Stomach (tissue), 9 donors: ENCODE data around the gene ZNF516. TPM values are rescaled to one million over a fixed set of nuclear protein-coding genes. Genes with fewer than 3 reads are reported as not detected.

ENCODE experiments used
- DNase-seq, 2 donors: peaks; one replicate each; pipeline versions ENCODE4 v3.0.0 to v3.0.0-alpha.2; 2013 to 2019
- H3K27ac ChIP-seq, 5 donors: fragments of 200-600 bp in 4 of 5; sonication (generic) in 4 of 5; one replicate each; pipeline ENCODE4 v1.5.1; 2013 to 2019; ENCODE audit warnings: mild to moderate bottlenecking in 1 of 5, moderate library complexity in 1 of 5
- H3K27me3 ChIP-seq, 3 donors: fragments of 200-600 bp; sonication (generic); one replicate each; pipeline ENCODE4 v1.5.1; 2017 to 2019; ENCODE audit warnings: mixed run types in 1 of 3
- H3K36me3 ChIP-seq, 4 donors: fragments of 200-600 bp; sonication (generic); 1 replicate in 3 of 4; 2 replicates in 1 of 4; pipeline ENCODE4 v1.5.1; 2016 to 2019
- H3K4me1 ChIP-seq, 4 donors: fragments of 200-600 bp; sonication (generic); one replicate each; pipeline ENCODE4 v1.5.1; 2016 to 2019
- H3K4me3 ChIP-seq, 4 donors: fragments of 200-600 bp; sonication (generic) in 3 of 4; one replicate each; pipeline ENCODE4 v1.5.1; 2016 to 2019; ENCODE audit warnings: mild to moderate bottlenecking in 1 of 4
- H3K9me3 ChIP-seq, 4 donors: fragments of 200-600 bp; sonication (generic); one replicate each; pipeline ENCODE4 v1.5.1; 2016 to 2019
- CTCF ChIP-seq, 7 experiments: fragments of 450-650 bp in 4 of 7; fragments of 200-600 bp in 3 of 7; sonication (generic) in 3 of 7; IDR thresholded peaks; one replicate each; pipeline ENCODE4 v1.5.1; 2016 to 2019; ENCODE audit warnings: antibody characterized with exemption in 7 of 7, control low read depth in 2 of 7, mild to moderate bottlenecking in 1 of 7
- EP300 ChIP-seq: sonication (generic); formaldehyde crosslinking; IDR thresholded peaks from one replicate; pipeline ENCODE4 v1.6.1; 2017; ENCODE audit warnings: antibody characterized with exemption
- POLR2A ChIP-seq, 4 donors: fragments of 450-650 bp; IDR thresholded peaks; one replicate each; pipeline ENCODE4 v1.6.1; 2016; ENCODE audit warnings: antibody characterized with exemption in 4 of 4, control low read depth in 2 of 4, mild to moderate bottlenecking in 1 of 4, moderate library complexity in 1 of 4
- POLR2AphosphoS5 ChIP-seq, 3 donors: sonication (generic); formaldehyde crosslinking; IDR thresholded peaks; one replicate each; pipeline ENCODE4 v1.6.1; 2016; ENCODE audit warnings: antibody characterized with exemption in 3 of 3
- WGBS, 5 donors: extraction: QIAGEN DNeasy Blood & Tissue Kit in 3 of 5; methylation state at CpG; one replicate each; pipeline versions ENCODE4 v1.1.5 to v1.1.7; 2013 to 2018; 5-methylcytosine and 5-hydroxymethylcytosine counted together
- intact Hi-C: fragments of 100-400 bp; cut with DNase I; formaldehyde crosslinking; loops from one replicate; pipeline ENCODE4 v1.15.1; 2023; ENCODE audit warnings: low total_unique reads
- polyA plus RNA-seq, 3 donors: library from polyadenylated mRNA; stranded (reverse); fragments of 200-250 nt; gene quantifications; one replicate each; pipeline ENCODE4 v1.2.3, GENCODE V29; 2013
- total RNA-seq, 5 donors: library from RNA; depleted of rRNA; stranded (reverse); fragments of >200 nt; gene quantifications; one replicate each; pipeline versions ENCODE4 v1.1.0 to v1.2.3, GENCODE V29; 2014 to 2016
- donor health status: healthy with polysubstance abuse.
- donor health status: Bipolar disorder and iron deficiency.
- donor health status: healthy.

Gene ZNF516
- total and polyA plus RNA-seq, 8 donors, result 2.3 to 25.9 (median 14.4) TPM

- DNase-seq, result no peak
- Histone ChIP-seq H3K27me3 (no peaks in the 10 kb centered on the region), H3K4me1 (peaks cover 0 to 47% (median 27%) of the 10 kb centered on the region in 4 donors), H3K27ac (no peak overlapping the region), H3K36me3 (peaks cover 0 to 7% (median 0%) of the 10 kb centered on the region in 4 donors), H3K4me3 (no peak overlapping the region), H3K9me3 (no peaks in the 10 kb centered on the region)
- 77 to 86% (median 80%) methylated on average over 15 of the region's 15 CpGs for WGBS, 5 donors
- TF ChIP-seq EP300 (no peak), POLR2A (IDR thresholded peaks at IDR 0.05) (no peak), CTCF (IDR thresholded peaks at IDR 0.05) (no peak)
- intact Hi-C loops, result loop anchor here (10.0 kb wide), 1 partner anchor 276 kb away; no protein-coding TSS in a partner anchor
Measured at GRCh38 chr18:76408480-76409067, 86.5 kb downstream of the ZNF516 start.

GRCh38 chr18:76407681-76408080, 87.4 kb downstream of the ZNF516 start:
- H3K27ac ChIP-seq, result no peak overlapping the region
- H3K27me3 ChIP-seq, result no peaks in the 10 kb centered on the region
- H3K9me3 ChIP-seq, result no peaks in the 10 kb centered on the region
- no peak overlapping the region for H3K4me3 ChIP-seq
- peaks cover 0 to 9% (median 0%) of the 10 kb centered on the region in 4 donors for H3K36me3 ChIP-seq
- DNase-seq, result no peak
- TF ChIP-seq EP300 (no peak), CTCF (IDR thresholded peaks at IDR 0.05) (no peak), POLR2AphosphoS5 (IDR thresholded peaks at IDR 0.05) (no peak), POLR2A (IDR thresholded peaks at IDR 0.05) (no peak)
- intact Hi-C loops, result loop anchor here (10.0 kb wide), 1 partner anchor 277 kb away; no protein-coding TSS in a partner anchor
- WGBS, 5 donors, result 78 to 85% (median 83%) methylated on average over 10 to 11 of the region's 11 CpGs
- peaks cover 0 to 48% (median 26%) of the 10 kb centered on the region in 4 donors for H3K4me1 ChIP-seq

- no peak overlapping the region for H3K27ac ChIP-seq
- H3K4me3 ChIP-seq, result no peak overlapping the region
- H3K9me3 ChIP-seq, result no peaks in the 10 kb centered on the region
- intact Hi-C loops, result loop anchor here (10.0 kb wide), 1 partner anchor 278 kb away; no protein-coding TSS in a partner anchor
- H3K27me3 ChIP-seq, result no peaks in the 10 kb centered on the region
- H3K4me1 ChIP-seq, result peaks cover 0 to 42% (median 20%) of the 10 kb centered on the region in 4 donors
- DNase-seq, result no peak
- 91 to 97% (median 94%) methylated on average over 14 of the region's 14 CpGs for WGBS, 5 donors
- TF ChIP-seq POLR2AphosphoS5 (IDR thresholded peaks at IDR 0.05), result no peak
- peaks cover 0 to 11% (median 7%) of the 10 kb centered on the region in 4 donors for H3K36me3 ChIP-seq
Measured at GRCh38 chr18:76406791-76407190, 88.3 kb downstream of the ZNF516 start.

- Histone ChIP-seq H3K27ac (no peak overlapping the region), H3K36me3 (peaks cover 0 to 11% (median 7%) of the 10 kb centered on the region in 4 donors), H3K4me1 (peaks cover 0 to 41% (median 19%) of the 10 kb centered on the region in 4 donors), H3K27me3 (no peaks in the 10 kb centered on the region), H3K9me3 (no peaks in the 10 kb centered on the region), H3K4me3 (no peak overlapping the region)
- intact Hi-C loops, result loop anchor here (10.0 kb wide), 1 partner anchor 279 kb away; no protein-coding TSS in a partner anchor
- peak; percentile 63 to 73 for DNase-seq
- 74 to 85% (median 84%) methylated on average over 35 to 37 of the region's 37 CpGs for WGBS, 5 donors
- TF ChIP-seq CTCF (IDR thresholded peaks at IDR 0.05), result peak in 5 of 7 experiments; percentile 21 to 54 (median 47)
- no peak for TF ChIP-seq POLR2A (IDR thresholded peaks at IDR 0.05)
- no peak for TF ChIP-seq POLR2AphosphoS5 (IDR thresholded peaks at IDR 0.05)
- TF ChIP-seq EP300, result no peak
Measured at GRCh38 chr18:76405681-76406356, 89.2 kb downstream of the ZNF516 start.
